Measurements from ENCODE around the gene ABCC4.

ABCC4 gene

GRCh38 chr13:95220611-95221010 is 80.6 kb downstream of the ABCC4 start:
- DNase-seq (ENCODE audit: low read depth, low spot score) = no peak
- no peak for TF ChIP-seq CTCF (IDR thresholded peaks at IDR 0.05; ENCODE audit: insufficient read depth, low read length, missing control alignments)
- POLR2A ChIA-PET = no interaction called here
- CTCF ChIA-PET = interaction anchor here (0.7 to 1.5 kb wide), 4 partner anchors 9 to 184 kb away, joined by 3 to 4 read pairs (median 3); no protein-coding TSS in a partner anchor
- no peak overlapping the region for H3K4me3 ChIP-seq (ENCODE audit: low read depth, low read length)

- ChIA-PET CTCF (no interaction called here), POLR2A (no interaction called here)
- TF ChIP-seq CTCF (IDR thresholded peaks at IDR 0.05; ENCODE audit: insufficient read depth, low read length, missing control alignments) = no peak
- no peak overlapping the region for H3K4me3 ChIP-seq (ENCODE audit: low read depth, low read length)
- DNase-seq (ENCODE audit: low read depth, low spot score) = no peak
Measured at GRCh38 chr13:95217920-95218830, 83.1 kb downstream of the ABCC4 start.

GRCh38 chr13:95216182-95216581 is 85.1 kb downstream of the ABCC4 start:
- TF ChIP-seq CTCF (IDR thresholded peaks at IDR 0.05; ENCODE audit: insufficient read depth, low read length, missing control alignments) = no peak
- ChIA-PET POLR2A (no interaction called here), CTCF (interaction anchor here (1.0 to 1.3 kb wide), 4 partner anchors 11 to 27 kb away, joined by 3 to 6 read pairs (median 4); no protein-coding TSS in a partner anchor)
- DNase-seq (ENCODE audit: low read depth, low spot score) = no peak
- no peak overlapping the region for H3K4me3 ChIP-seq (ENCODE audit: low read depth, low read length)

GRCh38 chr13:95212983-95213850 is 88.0 kb downstream of the ABCC4 start:
- no peak for TF ChIP-seq CTCF (IDR thresholded peaks at IDR 0.05; ENCODE audit: insufficient read depth, low read length, missing control alignments)
- no peak overlapping the region for H3K4me3 ChIP-seq (ENCODE audit: low read depth, low read length)
- no peak for DNase-seq (ENCODE audit: low read depth, low spot score)
- CTCF ChIA-PET = no interaction called here
- POLR2A ChIA-PET = no interaction called here

GRCh38 chr13:95209109-95209508 is 92.1 kb downstream of the ABCC4 start:
- TF ChIP-seq CTCF (IDR thresholded peaks at IDR 0.05; ENCODE audit: insufficient read depth, low read length, missing control alignments) = no peak
- POLR2A ChIA-PET = no interaction called here
- DNase-seq (ENCODE audit: low read depth, low spot score) = no peak
- H3K4me3 ChIP-seq (ENCODE audit: low read depth, low read length) = no peak overlapping the region
- CTCF ChIA-PET = interaction anchor here (0.9 to 3.4 kb wide), 4 partner anchors 15 to 172 kb away, joined by 3 to 34 read pairs (median 7); no protein-coding TSS in a partner anchor
